Ishikawa (cell line): ENCODE measurements around the gene ZNF549.

Experiments used
- CEBPB ChIP-seq: IDR thresholded peaks from 2 replicates; pipeline ENCODE4 v1.6.1; 2012
- CREB1 ChIP-seq: IDR thresholded peaks from 2 replicates; pipeline ENCODE4 v1.6.1; 2012; ENCODE audit warnings: low read depth
- EGR1 ChIP-seq: IDR thresholded peaks from 2 replicates; pipeline ENCODE4 v1.6.1; 2012
- FOXM1 ChIP-seq: IDR thresholded peaks from 2 replicates; pipeline ENCODE4 v1.6.1; 2012; ENCODE audit warnings: low read depth, borderline replicate concordance
- MAX ChIP-seq: IDR thresholded peaks from 2 replicates; pipeline ENCODE4 v1.6.1; 2012
- NFIC ChIP-seq: IDR thresholded peaks from 2 replicates; pipeline ENCODE4 v1.6.1; 2012
- RAD21 ChIP-seq: IDR thresholded peaks from 2 replicates; pipeline ENCODE4 v1.6.1; 2012; ENCODE audit warnings: low read depth
- TAF1 ChIP-seq: IDR thresholded peaks from 2 replicates; pipeline ENCODE4 v1.6.1; 2012; ENCODE audit warnings: low read depth, mild to moderate bottlenecking
- TCF12 ChIP-seq: IDR thresholded peaks from 2 replicates; pipeline ENCODE4 v1.6.1; 2012; ENCODE audit warnings: low read depth
- YY1 ChIP-seq: IDR thresholded peaks from 2 replicates; pipeline ENCODE4 v1.6.1; 2012; ENCODE audit warnings: low read depth
- ZBTB7A ChIP-seq: IDR thresholded peaks from 2 replicates; pipeline ENCODE4 v1.6.1; 2012; ENCODE audit warnings: low read depth
- TF ChIP-seq, protein P1 (sequence below): IDR thresholded peaks from 2 replicates; pipeline ENCODE4 v1.6.1; 2012
- TF ChIP-seq, protein P2 (sequence below): IDR thresholded peaks from 2 replicates; pipeline ENCODE4 v1.6.1; 2012; ENCODE audit warnings: low read depth, mild to moderate bottlenecking

Gene ZNF549

GRCh38 chr19:57557659-57558058 lies 30.5 kb downstream of the ZNF549 start:
- TF ChIP-seq, protein P1, sequence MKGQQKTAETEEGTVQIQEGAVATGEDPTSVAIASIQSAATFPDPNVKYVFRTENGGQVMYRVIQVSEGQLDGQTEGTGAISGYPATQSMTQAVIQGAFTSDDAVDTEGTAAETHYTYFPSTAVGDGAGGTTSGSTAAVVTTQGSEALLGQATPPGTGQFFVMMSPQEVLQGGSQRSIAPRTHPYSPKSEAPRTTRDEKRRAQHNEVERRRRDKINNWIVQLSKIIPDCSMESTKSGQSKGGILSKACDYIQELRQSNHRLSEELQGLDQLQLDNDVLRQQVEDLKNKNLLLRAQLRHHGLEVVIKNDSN, result no peak
- TF ChIP-seq RAD21 (no peak), ZBTB7A (no peak), YY1 (no peak), CREB1 (no peak), NFIC (no peak), EGR1 (no peak), TCF12 (no peak), CEBPB (no peak)
- TF ChIP-seq, protein P2, sequence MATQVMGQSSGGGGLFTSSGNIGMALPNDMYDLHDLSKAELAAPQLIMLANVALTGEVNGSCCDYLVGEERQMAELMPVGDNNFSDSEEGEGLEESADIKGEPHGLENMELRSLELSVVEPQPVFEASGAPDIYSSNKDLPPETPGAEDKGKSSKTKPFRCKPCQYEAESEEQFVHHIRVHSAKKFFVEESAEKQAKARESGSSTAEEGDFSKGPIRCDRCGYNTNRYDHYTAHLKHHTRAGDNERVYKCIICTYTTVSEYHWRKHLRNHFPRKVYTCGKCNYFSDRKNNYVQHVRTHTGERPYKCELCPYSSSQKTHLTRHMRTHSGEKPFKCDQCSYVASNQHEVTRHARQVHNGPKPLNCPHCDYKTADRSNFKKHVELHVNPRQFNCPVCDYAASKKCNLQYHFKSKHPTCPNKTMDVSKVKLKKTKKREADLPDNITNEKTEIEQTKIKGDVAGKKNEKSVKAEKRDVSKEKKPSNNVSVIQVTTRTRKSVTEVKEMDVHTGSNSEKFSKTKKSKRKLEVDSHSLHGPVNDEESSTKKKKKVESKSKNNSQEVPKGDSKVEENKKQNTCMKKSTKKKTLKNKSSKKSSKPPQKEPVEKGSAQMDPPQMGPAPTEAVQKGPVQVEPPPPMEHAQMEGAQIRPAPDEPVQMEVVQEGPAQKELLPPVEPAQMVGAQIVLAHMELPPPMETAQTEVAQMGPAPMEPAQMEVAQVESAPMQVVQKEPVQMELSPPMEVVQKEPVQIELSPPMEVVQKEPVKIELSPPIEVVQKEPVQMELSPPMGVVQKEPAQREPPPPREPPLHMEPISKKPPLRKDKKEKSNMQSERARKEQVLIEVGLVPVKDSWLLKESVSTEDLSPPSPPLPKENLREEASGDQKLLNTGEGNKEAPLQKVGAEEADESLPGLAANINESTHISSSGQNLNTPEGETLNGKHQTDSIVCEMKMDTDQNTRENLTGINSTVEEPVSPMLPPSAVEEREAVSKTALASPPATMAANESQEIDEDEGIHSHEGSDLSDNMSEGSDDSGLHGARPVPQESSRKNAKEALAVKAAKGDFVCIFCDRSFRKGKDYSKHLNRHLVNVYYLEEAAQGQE, result no peak

- no peak for TF ChIP-seq TAF1
- TF ChIP-seq, protein P2, result no peak
- TF ChIP-seq, protein P1, result no peak
Measured at GRCh38 chr19:57558525-57558924, 31.4 kb downstream of the ZNF549 start.

- TF ChIP-seq ZBTB7A (no peak), CEBPB (no peak), TAF1 (no peak), NFIC (no peak), MAX (peak; percentile 18; the same call in 1 of the 2 replicates), RAD21 (no peak), TCF12 (no peak), CREB1 (no peak)
- TF ChIP-seq, protein P2, result no peak
Measured at GRCh38 chr19:57559008-57559403, 31.9 kb downstream of the ZNF549 start.

GRCh38 chr19:57559404-57560025 lies 32.4 kb downstream of the ZNF549 start, which contains the start of gene ZNF550:
Gene ZNF550, minus strand, starts transcription at chr19:57559863. Its CDS starts 181 bp downstream, at chr19:57559682.
- no peak for TF ChIP-seq ZBTB7A
- TF ChIP-seq YY1, result 0 out of 2 replicates have a peak, but pooled peaks have one; percentile 42
- TF ChIP-seq, protein P2, result no peak
- peak; percentile 80 for TF ChIP-seq MAX
- no peak for TF ChIP-seq NFIC
- TF ChIP-seq RAD21, result no peak
- TF ChIP-seq TAF1, result peak; percentile 47; the same call in 1 of the 2 replicates
- TF ChIP-seq, protein P1, result no peak
- no peak for TF ChIP-seq TCF12
- TF ChIP-seq CREB1, result peak; percentile 66
- TF ChIP-seq FOXM1, result no peak
